VCaP (cell line): Measurements from ENCODE around the gene CENPC.
"Not testable (repeated sequence)": the region's sequence is repeated elsewhere in the genome, so short reads cannot be mapped to it uniquely, and the experiment has no call there.

Source experiments
- H3K27ac ChIP-seq: fragments of 450-650 bp; 2 replicates; pipeline ENCODE4 v1.5.1; 2017
- TF ChIP-seq, protein P1 (sequence below): fragments of 450-650 bp; conservative IDR thresholded peaks from 2 replicates; pipeline ENCODE4 v1.5.1; 2017; ENCODE audit warnings: mild to moderate bottlenecking, moderate library complexity

Gene CENPC

DNA sequence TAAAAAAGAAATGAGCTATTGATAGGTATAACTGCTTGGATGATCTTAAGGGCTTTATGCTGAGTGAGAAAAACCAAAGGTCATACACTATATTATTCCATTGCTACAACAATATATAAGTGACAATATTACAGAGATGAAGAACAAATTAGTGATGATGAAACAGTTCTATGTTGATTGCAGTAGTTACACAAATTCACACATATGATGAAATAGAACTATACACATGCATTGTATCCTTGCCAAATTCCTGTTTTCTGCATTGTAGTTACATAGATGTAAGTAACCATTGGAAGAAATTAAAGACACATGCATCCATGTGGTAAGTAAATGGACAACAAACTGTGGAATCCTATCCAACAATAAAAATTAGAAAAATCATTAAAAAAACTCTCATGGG, 76.5 kb downstream of the CENPC start:
- TF ChIP-seq, protein P1, sequence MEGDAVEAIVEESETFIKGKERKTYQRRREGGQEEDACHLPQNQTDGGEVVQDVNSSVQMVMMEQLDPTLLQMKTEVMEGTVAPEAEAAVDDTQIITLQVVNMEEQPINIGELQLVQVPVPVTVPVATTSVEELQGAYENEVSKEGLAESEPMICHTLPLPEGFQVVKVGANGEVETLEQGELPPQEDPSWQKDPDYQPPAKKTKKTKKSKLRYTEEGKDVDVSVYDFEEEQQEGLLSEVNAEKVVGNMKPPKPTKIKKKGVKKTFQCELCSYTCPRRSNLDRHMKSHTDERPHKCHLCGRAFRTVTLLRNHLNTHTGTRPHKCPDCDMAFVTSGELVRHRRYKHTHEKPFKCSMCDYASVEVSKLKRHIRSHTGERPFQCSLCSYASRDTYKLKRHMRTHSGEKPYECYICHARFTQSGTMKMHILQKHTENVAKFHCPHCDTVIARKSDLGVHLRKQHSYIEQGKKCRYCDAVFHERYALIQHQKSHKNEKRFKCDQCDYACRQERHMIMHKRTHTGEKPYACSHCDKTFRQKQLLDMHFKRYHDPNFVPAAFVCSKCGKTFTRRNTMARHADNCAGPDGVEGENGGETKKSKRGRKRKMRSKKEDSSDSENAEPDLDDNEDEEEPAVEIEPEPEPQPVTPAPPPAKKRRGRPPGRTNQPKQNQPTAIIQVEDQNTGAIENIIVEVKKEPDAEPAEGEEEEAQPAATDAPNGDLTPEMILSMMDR = no peak
- no peak overlapping the region for H3K27ac ChIP-seq

DNA sequence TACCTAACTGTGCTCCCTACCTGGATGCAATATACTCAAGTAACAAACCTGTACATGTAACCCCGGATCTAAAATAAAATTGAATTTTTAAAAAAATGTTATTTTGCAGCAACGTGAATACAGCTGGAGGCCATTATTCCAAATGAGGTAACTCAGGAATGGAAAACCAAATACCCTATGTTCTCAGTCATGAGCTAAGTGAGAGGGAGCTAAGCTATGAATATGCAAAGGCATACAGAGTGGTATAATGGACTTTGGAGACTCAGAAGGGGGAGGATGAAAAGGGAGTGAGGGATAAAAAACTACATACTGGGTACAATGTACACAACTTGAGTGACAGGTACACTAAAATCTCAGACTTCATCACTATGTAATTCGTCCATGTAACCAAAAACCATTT, 78.6 kb downstream of the CENPC start:
- no peak overlapping the region for H3K27ac ChIP-seq
- TF ChIP-seq, protein P1 = no peak

DNA sequence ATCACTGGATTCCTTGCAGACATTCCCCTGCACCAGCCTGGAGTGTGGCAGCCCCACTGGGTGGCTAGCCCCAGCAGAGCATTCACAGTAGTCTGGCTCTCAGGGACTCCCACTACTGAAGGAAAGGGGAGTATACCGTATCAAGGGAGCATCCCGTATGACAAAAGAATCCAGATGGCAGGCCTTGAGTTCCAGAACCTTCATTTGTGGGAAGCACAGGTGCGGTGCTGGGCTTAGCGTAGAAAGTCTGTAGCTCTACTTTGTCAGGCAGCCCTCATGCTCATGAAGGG, 79.6 kb downstream of the CENPC start:
- no peak overlapping the region for H3K27ac ChIP-seq
- TF ChIP-seq, protein P1 = no peak

DNA sequence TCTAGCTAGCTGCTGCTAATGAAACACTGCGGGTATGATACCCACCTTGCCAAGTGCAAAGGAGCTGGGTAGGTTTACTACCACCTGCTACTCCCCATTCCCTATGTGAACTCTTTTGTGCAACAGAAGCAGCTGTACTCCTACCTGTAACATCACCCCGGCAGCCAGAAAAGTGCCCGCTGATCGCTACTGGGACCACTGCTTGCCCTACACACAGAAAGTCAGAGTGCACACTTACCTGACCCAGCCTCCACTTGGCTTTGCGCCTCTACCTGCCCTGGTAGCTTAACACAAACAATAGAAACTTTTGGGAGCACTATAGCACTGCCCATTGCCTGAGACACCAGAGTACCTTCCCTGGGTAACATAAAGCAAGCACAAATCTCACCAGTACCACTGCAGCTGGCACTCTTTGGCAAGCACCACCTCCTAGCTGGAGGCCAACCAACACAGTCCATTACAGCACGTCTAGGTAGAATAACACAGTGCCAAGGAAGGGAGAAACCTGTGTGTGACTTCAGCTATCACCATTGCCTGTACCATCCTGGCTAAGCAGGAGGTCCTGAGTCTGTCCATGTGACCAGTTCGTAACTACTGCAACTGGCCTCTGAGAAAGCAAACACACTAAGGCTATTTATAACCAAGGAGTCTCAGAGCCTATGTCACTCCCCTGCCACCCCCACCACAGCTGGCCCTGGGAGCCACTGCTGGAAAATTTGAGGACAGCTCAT, 80.1 kb downstream of the CENPC start:
- TF ChIP-seq, protein P1 = no peak
- H3K27ac ChIP-seq = no peak overlapping the region

DNA sequence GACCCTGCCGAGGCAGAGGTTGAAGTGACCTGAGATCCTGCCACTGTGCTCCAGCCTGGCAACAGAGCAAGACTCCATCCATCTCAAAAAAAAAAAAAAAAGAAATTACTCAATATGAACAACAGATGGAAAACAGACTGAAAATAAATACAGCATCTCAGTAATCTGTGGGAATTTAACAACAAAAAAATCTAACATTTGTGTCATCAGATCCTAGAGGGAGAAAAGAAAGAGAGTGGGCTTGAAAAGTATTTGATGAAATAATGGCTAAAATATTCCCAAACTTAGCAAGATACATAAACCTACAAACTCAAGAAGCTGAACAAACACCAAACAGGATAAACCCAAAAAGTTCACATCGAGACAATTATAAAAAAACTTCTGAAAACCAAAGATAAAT, 84.7 kb downstream of the CENPC start:
- TF ChIP-seq, protein P1 = no peak
- H3K27ac ChIP-seq = no peak overlapping the region

DNA sequence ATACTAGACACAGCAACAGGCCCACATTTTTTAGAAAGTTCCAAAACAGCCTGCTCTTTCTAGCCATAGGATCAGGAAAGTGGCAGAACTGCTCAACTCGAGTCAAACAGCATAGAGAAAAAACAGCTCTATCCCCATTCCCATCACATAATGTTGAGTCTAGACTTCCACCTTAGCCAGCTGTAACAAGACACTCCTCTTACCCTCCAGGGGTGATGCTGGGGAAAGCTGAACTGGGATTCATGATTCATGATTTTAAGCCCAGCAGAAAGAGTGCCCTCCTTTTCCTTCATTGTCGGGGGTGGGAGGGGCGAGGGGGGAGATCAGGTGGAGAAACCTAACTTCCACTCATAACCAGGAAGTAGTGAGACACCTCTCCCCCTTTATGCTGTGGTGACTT, 86.1 kb downstream of the CENPC start:
- TF ChIP-seq, protein P1 = no peak
- H3K27ac ChIP-seq = no peak overlapping the region

DNA sequence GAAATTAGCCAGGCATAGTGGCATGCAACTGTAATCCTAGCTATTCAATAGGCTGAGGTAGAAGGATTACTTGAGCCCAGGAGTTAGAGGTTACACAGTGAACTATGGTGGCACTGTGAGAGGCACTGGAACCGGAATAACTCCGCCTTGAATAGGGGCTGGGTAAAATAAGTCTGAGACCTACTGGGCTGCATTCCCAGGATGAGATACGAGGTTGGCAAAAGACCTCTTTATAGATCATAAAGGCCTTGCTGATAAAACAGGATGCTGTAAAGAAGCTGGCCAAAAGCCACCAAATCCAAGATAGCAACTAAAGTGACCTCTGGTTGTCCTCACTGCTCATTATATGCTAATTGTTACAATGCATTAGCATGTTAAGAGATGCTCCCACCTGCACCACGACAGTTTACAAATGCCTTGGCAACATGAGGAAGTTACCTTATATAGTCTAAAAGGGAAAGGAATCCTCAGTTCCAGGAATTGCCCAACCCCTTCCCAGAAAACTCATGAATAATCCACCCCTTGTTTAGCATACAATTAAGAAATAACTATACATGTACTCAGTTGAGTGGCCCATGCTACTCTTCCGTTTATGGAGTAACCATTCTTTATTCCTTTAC, 88.6 kb downstream of the CENPC start:
- TF ChIP-seq, protein P1 = no peak
- peak overlapping the region; percentile 35 for H3K27ac ChIP-seq

DNA sequence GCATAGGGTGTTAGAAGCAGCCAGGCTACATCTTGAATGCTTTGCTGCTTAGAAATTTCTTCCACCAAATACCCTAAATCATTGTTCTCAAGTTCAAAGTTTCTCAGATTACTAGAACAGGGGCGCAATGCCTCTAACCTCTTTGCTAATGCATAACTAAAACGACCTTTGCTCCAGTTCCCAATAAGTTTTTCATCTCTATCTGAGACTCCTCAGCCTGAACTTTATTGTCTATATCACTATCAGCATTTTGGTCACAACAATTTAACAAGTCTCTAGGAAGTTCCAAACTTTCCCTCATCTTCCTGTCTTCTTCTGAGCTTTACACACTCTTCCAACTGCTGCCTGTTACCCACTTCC, 92.5 kb downstream of the CENPC start:
- not testable (repeated sequence) for H3K27ac ChIP-seq
